Right cardiac atrium (tissue), 5 donors: ENCODE data around the gene SFMBT1. TPM values are rescaled to one million over a fixed set of nuclear protein-coding genes. Genes with fewer than 3 reads are reported as not detected.
A peak's percentile ranks its signal among the peaks of the same experiment; 100 is the strongest.

ENCODE experiments used
- ATAC-seq, 2 donors: fragments of 200-7000 bp; cut with Tn5 transposase; one replicate each; pipeline versions ENCODE4 v1.8.0 to v1.9.1; 2020; ENCODE audit warnings: moderate library complexity in 2 of 2, mild to moderate bottlenecking in 1 of 2
- DNase-seq, 3 donors: peaks; one replicate each; pipeline ENCODE4 v3.0.0-alpha.2; 2020
- H3K27ac ChIP-seq: one replicate; pipeline ENCODE4 v1.5.1; 2013; ENCODE audit warnings: mild to moderate bottlenecking, low read length, control low read depth, moderate library complexity
- H3K27me3 ChIP-seq: one replicate; pipeline ENCODE4 v1.6.1; 2013; ENCODE audit not compliant: control insufficient read depth, insufficient read depth
- H3K4me1 ChIP-seq: one replicate; pipeline ENCODE4 v1.6.1; 2013; ENCODE audit warnings: low read length; ENCODE audit not compliant: control insufficient read depth, insufficient read depth
- H3K4me3 ChIP-seq: one replicate; pipeline ENCODE4 v1.5.1; 2013; ENCODE audit warnings: low read length, control low read depth
- H3K9me3 ChIP-seq: one replicate; pipeline ENCODE4 v1.6.1; 2013; ENCODE audit warnings: low read length; ENCODE audit not compliant: control insufficient read depth
- WGBS: extraction: QIAGEN DNeasy Blood & Tissue Kit; methylation state at CpG from one replicate; pipeline ENCODE4 v1.1.7; 2013; 5-methylcytosine and 5-hydroxymethylcytosine counted together
- intact Hi-C, 4 donors: fragments of 100-400 bp; cut with DNase I; formaldehyde crosslinking; loops; one replicate each; pipeline versions ENCODE4 v1.11.0 to v1.14.0; 2022 to 2023
- polyA plus RNA-seq: library from polyadenylated mRNA; stranded (reverse); fragments of 200-250 nt; gene quantifications from one replicate; pipeline ENCODE4 v1.2.3, GENCODE V29; 2013
- total RNA-seq, 4 donors: library from RNA; stranded (reverse); fragmentation: NEBNext Ultra II Directional; extraction: Animal tissue kit (Norgen Biotek cat#: 25700); gene quantifications; one replicate each; pipeline ENCODE4 v1.2.1, GENCODE V29; 2021
- donor health status: healthy with polysubstance abuse.
- donor health status: DM: no; HTN: yes; CAD: no.
- donor health status: DM: no; HTN: no; CAD: no.
- donor health status: DM: no; HTN: yes; CAD: no; lungs with severe emphysema.
- donor health status: DM: yes; HTN: yes; CAD: no.

The SFMBT1 gene
- total and polyA plus RNA-seq, 5 donors = 3.8 to 19.3 (median 15.1) TPM

DNA sequence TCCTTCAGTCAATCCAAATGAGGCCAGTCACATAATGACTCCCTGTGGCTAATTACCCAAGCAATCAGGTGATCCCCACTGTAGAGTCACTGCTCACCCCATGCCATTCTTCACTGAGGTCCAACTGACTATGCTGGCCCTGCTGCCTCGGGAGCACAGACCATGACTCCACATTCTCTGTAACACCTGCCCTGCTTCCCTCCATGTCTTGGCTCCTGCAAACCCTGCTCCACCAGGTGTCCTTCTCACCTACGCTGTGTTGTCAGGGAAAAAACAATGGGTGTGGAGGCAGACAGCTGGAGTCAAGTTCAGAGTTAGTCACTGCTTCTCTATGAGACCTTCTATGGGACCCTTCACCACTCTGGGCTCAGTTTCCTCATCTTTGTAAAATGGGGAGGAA is 6.1 kb upstream of the SFMBT1 start:
- intact Hi-C loops = no loop called here
- ATAC-seq (no peak), DNase-seq (no peak)
- WGBS = 94% methylated on average over 2 of the region's 2 CpGs
- Histone ChIP-seq H3K4me1 (no peaks in the 10 kb centered on the region), H3K27ac (no peak overlapping the region), H3K9me3 (no peaks in the 10 kb centered on the region), H3K4me3 (no peak overlapping the region), H3K27me3 (no peaks in the 10 kb centered on the region)

DNA sequence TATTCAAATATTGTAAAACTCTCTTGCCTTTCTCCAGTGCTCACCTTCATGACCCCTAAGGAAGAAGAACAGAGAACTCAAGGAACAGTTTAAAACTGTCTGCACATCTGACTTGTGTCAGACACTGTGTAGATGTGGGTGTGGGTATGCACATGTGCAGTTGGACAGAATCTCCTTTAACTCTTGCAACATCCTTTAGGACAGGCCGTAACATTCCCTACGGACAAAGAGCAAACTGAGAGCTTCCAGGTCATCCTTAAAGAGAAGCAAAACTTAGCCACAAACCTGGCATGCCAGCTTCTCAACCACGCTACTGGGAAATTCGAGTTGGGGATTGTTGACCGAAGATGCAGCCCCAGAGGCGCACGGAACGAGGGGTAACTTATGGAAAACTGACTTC is 4.1 kb upstream of the SFMBT1 start:
- H3K4me1 ChIP-seq = peaks cover 3% of the 10 kb centered on the region
- WGBS = 87% methylated on average over 8 of the region's 8 CpGs
- H3K27ac ChIP-seq = no peak overlapping the region
- DNase-seq (no peak), ATAC-seq (no peak)
- no peaks in the 10 kb centered on the region for H3K27me3 ChIP-seq
- no peak overlapping the region for H3K4me3 ChIP-seq
- intact Hi-C loops = no loop called here
- H3K9me3 ChIP-seq = no peaks in the 10 kb centered on the region

DNA sequence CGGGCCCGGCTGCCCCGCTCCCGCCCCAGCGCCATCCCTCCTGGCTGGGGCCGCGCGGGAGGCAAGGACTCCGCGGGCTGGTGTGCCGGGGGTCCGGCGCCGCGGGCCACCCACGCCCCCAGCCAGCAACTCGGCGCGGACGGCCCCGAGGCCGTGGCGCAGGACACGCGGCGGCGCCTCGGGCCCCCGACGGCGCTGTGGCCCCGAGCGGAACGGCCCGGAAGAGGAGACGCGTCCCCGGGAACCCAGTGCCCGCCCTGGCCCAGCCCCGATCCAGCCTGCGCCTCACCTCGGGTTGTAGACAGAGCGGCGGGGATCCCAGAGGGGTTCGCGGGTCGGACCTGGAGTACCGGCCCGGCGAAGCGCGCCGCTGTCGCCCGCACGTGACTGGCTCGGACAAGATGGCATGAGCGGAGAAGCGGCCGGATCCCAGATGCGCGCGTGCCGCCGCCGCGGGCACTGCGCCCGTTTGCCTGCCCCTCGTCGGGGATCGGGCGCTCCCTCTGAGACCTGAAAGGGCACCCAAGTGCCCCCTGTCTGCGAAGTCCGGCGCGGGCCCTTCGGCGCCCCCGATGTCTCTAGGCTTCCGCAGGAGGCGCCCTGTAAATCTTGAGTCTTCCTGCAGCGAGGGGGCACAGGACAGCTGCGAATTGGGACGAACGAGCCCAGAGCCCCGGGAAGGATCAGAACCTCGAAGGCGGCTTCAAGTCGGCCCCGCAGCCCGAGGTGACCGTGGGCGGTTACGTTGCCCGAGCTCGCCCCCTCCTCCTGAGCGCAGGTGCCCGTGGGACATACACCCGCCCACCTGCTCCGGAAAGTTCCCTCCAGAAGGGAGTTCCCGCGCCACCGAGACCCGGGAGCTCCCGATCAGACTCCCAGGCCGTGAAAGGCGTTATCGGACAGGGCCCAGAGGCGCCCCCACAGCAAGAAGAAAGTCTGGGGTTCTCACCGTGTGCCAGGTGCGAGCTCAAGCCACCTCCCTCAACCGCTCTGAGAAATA is 598 bp upstream of the SFMBT1 start:
- intact Hi-C loops = no loop called here
- peaks cover 5% of the 10 kb centered on the region for H3K4me1 ChIP-seq
- peak overlapping the region; percentile 90 for H3K4me3 ChIP-seq
- H3K9me3 ChIP-seq = no peaks in the 10 kb centered on the region
- no peaks in the 10 kb centered on the region for H3K27me3 ChIP-seq
- 4% methylated on average over 113 of the region's 113 CpGs for WGBS
- no peak overlapping the region for H3K27ac ChIP-seq
- ATAC-seq (peak; percentile 34 to 58), DNase-seq (peak; percentile 55 to 81 (median 80))

DNA sequence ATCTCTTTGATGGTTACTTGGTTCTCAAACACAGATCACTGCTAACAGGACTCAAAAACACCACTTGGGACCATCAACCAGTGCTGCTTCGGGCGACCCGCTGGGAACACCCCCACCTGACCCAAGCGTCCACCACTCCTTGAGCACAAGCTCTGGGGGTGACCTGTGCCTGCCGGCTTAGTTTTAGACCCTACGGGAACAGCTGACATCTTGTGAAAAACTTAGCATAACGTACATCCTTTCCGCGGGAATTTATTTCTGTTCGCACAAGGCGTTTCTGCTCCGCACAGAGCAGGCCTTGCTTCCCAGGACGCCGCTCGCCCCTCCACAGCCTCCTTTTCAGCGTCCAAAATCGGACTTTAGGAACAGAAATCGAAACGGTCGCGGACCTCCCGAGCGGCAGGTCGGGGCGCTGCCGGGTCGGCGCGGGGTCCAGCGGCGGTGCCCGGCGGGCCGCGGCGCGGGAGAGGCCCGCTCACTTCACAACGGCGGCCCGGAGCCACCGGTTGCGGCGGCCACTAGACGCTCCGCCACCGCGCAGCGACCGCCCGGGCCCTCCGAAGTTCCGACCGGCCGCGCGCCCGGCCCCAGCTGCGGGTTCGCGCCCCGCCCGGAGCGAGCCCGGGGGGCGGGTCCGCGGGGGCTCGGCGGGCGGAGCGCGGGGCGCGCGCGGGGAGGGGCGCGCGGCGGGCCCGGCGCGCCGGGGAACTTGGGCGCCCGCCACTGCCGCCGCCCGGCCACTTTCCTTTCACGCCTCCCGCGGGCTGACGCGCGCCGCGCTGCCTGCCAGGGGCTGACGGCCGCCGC is 959 bp downstream of the SFMBT1 start:
- Histone ChIP-seq H3K9me3 (no peaks in the 10 kb centered on the region), H3K4me3 (peak overlapping the region; percentile 90), H3K4me1 (peaks cover 5% of the 10 kb centered on the region), H3K27ac (peak overlapping the region; percentile 90), H3K27me3 (no peaks in the 10 kb centered on the region)
- ATAC-seq = peak; percentile 58 to 77
- under 1% methylated on average over 101 of the region's 101 CpGs for WGBS
- DNase-seq = peak; percentile 66 to 90 (median 89)
- intact Hi-C loops = no loop called here

- H3K27me3 ChIP-seq = no peaks in the 10 kb centered on the region
- peak overlapping the region; percentile 90 for H3K4me3 ChIP-seq
- H3K9me3 ChIP-seq = no peaks in the 10 kb centered on the region
- intact Hi-C loops = no loop called here
- DNase-seq (no peak), ATAC-seq (no peak)
- H3K27ac ChIP-seq = no peak overlapping the region
- 54% methylated on average over 11 of the region's 11 CpGs for WGBS
- peaks cover 5% of the 10 kb centered on the region for H3K4me1 ChIP-seq
Measured at GRCh38 chr3:53044371-53044710, 1.5 kb downstream of the SFMBT1 start.

DNA sequence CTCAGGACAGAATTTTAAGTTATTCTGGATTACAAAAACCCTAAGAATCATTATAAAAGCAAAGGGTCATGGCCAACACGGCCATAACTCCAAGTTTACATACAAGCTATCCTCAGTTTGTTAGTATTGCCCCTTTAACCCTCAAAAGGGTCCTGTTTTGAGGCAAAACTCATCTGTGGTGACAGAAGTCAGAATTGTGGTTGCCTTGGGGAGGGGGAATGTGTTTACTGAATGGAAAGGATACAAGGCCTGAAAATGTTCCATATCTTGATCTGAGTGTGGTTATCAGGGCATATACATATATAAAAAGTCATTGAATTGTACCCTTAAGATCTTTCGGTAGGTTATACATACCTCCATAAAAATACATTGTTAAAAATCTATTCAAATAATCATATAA is 2.1 kb downstream of the SFMBT1 start:
- Histone ChIP-seq H3K27me3 (no peaks in the 10 kb centered on the region), H3K9me3 (no peaks in the 10 kb centered on the region), H3K27ac (no peak overlapping the region), H3K4me3 (no peak overlapping the region), H3K4me1 (peaks cover 5% of the 10 kb centered on the region)
- 94% methylated on average over 2 of the region's 2 CpGs for WGBS
- DNase-seq (no peak), ATAC-seq (no peak)
- intact Hi-C loops = no loop called here

GRCh38 chr3:53042651-53043050 is 3.2 kb downstream of the SFMBT1 start:
- intact Hi-C loops = no loop called here
- Histone ChIP-seq H3K27ac (no peak overlapping the region), H3K9me3 (no peaks in the 10 kb centered on the region), H3K4me3 (no peak overlapping the region), H3K27me3 (no peaks in the 10 kb centered on the region), H3K4me1 (peaks cover 5% of the 10 kb centered on the region)
- DNase-seq (no peak), ATAC-seq (no peak)
- 95% methylated on average over 3 of the region's 3 CpGs for WGBS

- no peak for DNase-seq
- H3K4me3 ChIP-seq = no peak overlapping the region
- ATAC-seq = no peak
Measured at GRCh38 chr3:53040351-53040820, 5.5 kb downstream of the SFMBT1 start.

DNA sequence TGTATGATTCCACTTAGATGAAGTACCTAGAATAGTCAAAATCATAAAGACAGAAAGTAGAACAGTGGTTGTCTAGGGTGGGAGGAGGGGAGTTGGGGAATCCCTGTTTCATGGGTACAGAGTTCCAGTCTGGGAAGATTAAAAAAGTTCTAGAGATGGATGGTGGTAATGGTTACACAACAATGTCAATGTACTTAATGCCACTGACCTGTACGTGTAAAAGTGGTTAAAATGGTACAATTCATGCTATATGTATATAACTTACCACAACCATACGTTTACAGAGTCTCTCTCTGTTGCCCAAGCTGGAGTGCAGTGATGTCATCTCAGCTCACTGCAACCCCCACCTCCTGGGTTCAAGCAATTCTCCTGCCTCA is 6.5 kb downstream of the SFMBT1 start:
- DNase-seq (no peak), ATAC-seq (no peak)
- intact Hi-C loops = no loop called here
- Histone ChIP-seq H3K27ac (no peak overlapping the region), H3K4me3 (no peak overlapping the region), H3K27me3 (no peaks in the 10 kb centered on the region), H3K9me3 (no peaks in the 10 kb centered on the region), H3K4me1 (peaks cover 2% of the 10 kb centered on the region)
- WGBS = 85% methylated on average over 2 of the region's 2 CpGs

More at GRCh38 chr3:53040351-53040820, 5.5 kb downstream of the SFMBT1 start:
- no peaks in the 10 kb centered on the region for H3K9me3 ChIP-seq
- intact Hi-C loops = no loop called here
- no peak overlapping the region for H3K27ac ChIP-seq
- peaks cover 2% of the 10 kb centered on the region for H3K4me1 ChIP-seq
- H3K27me3 ChIP-seq = no peaks in the 10 kb centered on the region

GRCh38 chr3:53038679-53039375 is 7.0 kb downstream of the SFMBT1 start:
- ATAC-seq = no peak
- H3K9me3 ChIP-seq = no peaks in the 10 kb centered on the region
- no peak for DNase-seq
- intact Hi-C loops = no loop called here
- H3K4me3 ChIP-seq = no peak overlapping the region
- H3K27ac ChIP-seq = no peak overlapping the region
- no peaks in the 10 kb centered on the region for H3K4me1 ChIP-seq
- 91% methylated on average over 5 of the region's 5 CpGs for WGBS
- H3K27me3 ChIP-seq = no peaks in the 10 kb centered on the region
